Mucosa of rectum (tissue), 2 donors: Measurements from ENCODE around the gene BBS2.

Experiments used
- H3K27ac ChIP-seq, 2 donors: one replicate each; pipeline ENCODE4 v1.7.0; 2013; ENCODE audit warnings: inconsistent platforms in 2 of 2, low read depth in 2 of 2, low read length in 2 of 2
- H3K27me3 ChIP-seq, 2 donors: one replicate each; pipeline ENCODE4 v1.7.0; 2013; ENCODE audit warnings: low read length in 2 of 2; ENCODE audit not compliant: control insufficient read depth in 2 of 2, insufficient read depth in 2 of 2
- H3K36me3 ChIP-seq, 2 donors: one replicate each; pipeline ENCODE4 v1.7.0; 2013; ENCODE audit warnings: low read length in 2 of 2; ENCODE audit not compliant: control insufficient read depth in 2 of 2, insufficient read depth in 2 of 2
- H3K4me1 ChIP-seq, 2 donors: one replicate each; pipeline ENCODE4 v1.7.0; 2013; ENCODE audit warnings: low read length in 2 of 2, mild to moderate bottlenecking in 1 of 2; ENCODE audit not compliant: control insufficient read depth in 2 of 2, insufficient read depth in 2 of 2
- H3K4me3 ChIP-seq, 2 donors: one replicate each; pipeline ENCODE4 v1.7.0; 2013; ENCODE audit warnings: low read length in 2 of 2
- H3K9ac ChIP-seq, 2 donors: one replicate each; pipeline ENCODE4 v1.7.0; 2013; ENCODE audit warnings: low read length in 2 of 2, low read depth in 1 of 2, mild to moderate bottlenecking in 1 of 2
- H3K9me3 ChIP-seq, 2 donors: one replicate each; pipeline ENCODE4 v1.7.0; 2013; ENCODE audit warnings: low read length in 2 of 2; ENCODE audit not compliant: control insufficient read depth in 2 of 2
- donor health status: healthy.
- donor health status: Normal muscosa, but diverticular disease.

Gene BBS2

GRCh38 chr16:56436258-56436657 is 83.6 kb downstream of the BBS2 start:
- H3K36me3 ChIP-seq = peaks cover 44 to 56% of the 10 kb centered on the region in 2 donors
- no peak overlapping the region for H3K9ac ChIP-seq
- no peaks in the 10 kb centered on the region for H3K4me1 ChIP-seq
- H3K27ac ChIP-seq = no peak overlapping the region
- no peaks in the 10 kb centered on the region for H3K9me3 ChIP-seq
- H3K4me3 ChIP-seq = no peak overlapping the region
- no peaks in the 10 kb centered on the region for H3K27me3 ChIP-seq
